Measurements from ENCODE around the gene PHF13. TPM values are rescaled to one million over a fixed set of nuclear protein-coding genes. Genes with fewer than 3 reads are reported as not detected.

The PHF13 gene
- total and polyA plus RNA-seq, 2 donors (not counting 1 experiment from before 2014, with no cell fraction given), result 12.1 to 13.7 TPM

GRCh38 chr1:6632588-6633514, 19.3 kb downstream of the PHF13 start:
- no peak overlapping the region for H3K4me3 ChIP-seq (replicated peaks in 1 of 4; ENCODE audit: control extremely low read depth in 1 of 4, insufficient read depth in 1 of 4, low read depth in 3 of 4, low read length in 4 of 4)
- TF ChIP-seq EZH2 (IDR thresholded peaks at IDR 0.05; ENCODE audit: low read length, missing control alignments), result no peak
- no peak for TF ChIP-seq CTCF (conservative IDR thresholded peaks at IDR 0.05 in 1 of 2, IDR thresholded peaks at IDR 0.05 in 1 of 2; ENCODE audit: low read depth in 1 of 2, low read length in 2 of 2)
- DNase-seq (ENCODE audit: low read depth in 2 of 2), result no peak
- H3K9ac ChIP-seq (ENCODE audit: insufficient read depth, low read length), result no peak overlapping the region
- peaks cover 1% of the 10 kb centered on the region for H3K4me1 ChIP-seq (ENCODE audit: control insufficient read depth, extremely low read depth, insufficient read depth, low read length)
- H3K27me3 ChIP-seq (ENCODE audit: control insufficient read depth, insufficient read depth, low read length), result no peaks in the 10 kb centered on the region
- peaks cover 6% of the 10 kb centered on the region for H3K79me2 ChIP-seq (ENCODE audit: control insufficient read depth, insufficient read depth, low read length)
- H3K9me3 ChIP-seq (ENCODE audit: control insufficient read depth, insufficient read depth, low read depth, low read length), result no peaks in the 10 kb centered on the region
- H2AFZ ChIP-seq (ENCODE audit: low read length), result no peak overlapping the region
- H4K20me1 ChIP-seq (ENCODE audit: control insufficient read depth, extremely low read depth, insufficient read depth, low read length), result no peaks in the 10 kb centered on the region
- no peak overlapping the region for H3K4me2 ChIP-seq (ENCODE audit: extremely low read depth, insufficient read depth, low read length)
- no peak overlapping the region for H3K27ac ChIP-seq (ENCODE audit: insufficient read depth, low read length)
- peaks cover 35% of the 10 kb centered on the region for H3K36me3 ChIP-seq (ENCODE audit: control insufficient read depth, insufficient read depth, low read length)

- Histone ChIP-seq H3K4me3 (replicated peaks in 1 of 4; ENCODE audit: control extremely low read depth in 1 of 4, insufficient read depth in 1 of 4, low read depth in 3 of 4, low read length in 4 of 4) (no peak overlapping the region), H3K4me2 (ENCODE audit: extremely low read depth, insufficient read depth, low read length) (no peak overlapping the region), H3K27ac (ENCODE audit: insufficient read depth, low read length) (no peak overlapping the region), H3K79me2 (ENCODE audit: control insufficient read depth, insufficient read depth, low read length) (no peaks in the 10 kb centered on the region), H3K9me3 (ENCODE audit: control insufficient read depth, insufficient read depth, low read depth, low read length) (no peaks in the 10 kb centered on the region), H4K20me1 (ENCODE audit: control insufficient read depth, extremely low read depth, insufficient read depth, low read length) (no peaks in the 10 kb centered on the region), H3K27me3 (ENCODE audit: control insufficient read depth, insufficient read depth, low read length) (no peaks in the 10 kb centered on the region), H3K36me3 (ENCODE audit: control insufficient read depth, insufficient read depth, low read length) (peaks cover 27% of the 10 kb centered on the region), H3K4me1 (ENCODE audit: control insufficient read depth, extremely low read depth, insufficient read depth, low read length) (peaks cover 8% of the 10 kb centered on the region), H2AFZ (ENCODE audit: low read length) (no peak overlapping the region), H3K9ac (ENCODE audit: insufficient read depth, low read length) (no peak overlapping the region)
- TF ChIP-seq EZH2 (IDR thresholded peaks at IDR 0.05; ENCODE audit: low read length, missing control alignments) (no peak), CTCF (conservative IDR thresholded peaks at IDR 0.05 in 1 of 2, IDR thresholded peaks at IDR 0.05 in 1 of 2; ENCODE audit: low read depth in 1 of 2, low read length in 2 of 2) (peak; percentile 30 to 43)
- DNase-seq (ENCODE audit: low read depth in 2 of 2), result peak; percentile 36 to 42
These were observed 21.0 kb downstream of the PHF13 start for GRCh38 chr1:6634371-6635052.

- peaks cover 29% of the 10 kb centered on the region for H3K36me3 ChIP-seq (ENCODE audit: control insufficient read depth, insufficient read depth, low read length)
- H3K9ac ChIP-seq (ENCODE audit: insufficient read depth, low read length), result no peak overlapping the region
These were observed 21.8 kb downstream of the PHF13 start for GRCh38 chr1:6635161-6635909.

More at GRCh38 chr1:6635161-6635909, 21.8 kb downstream of the PHF13 start:
- H3K4me2 ChIP-seq (ENCODE audit: extremely low read depth, insufficient read depth, low read length), result no peak overlapping the region
- no peaks in the 10 kb centered on the region for H3K9me3 ChIP-seq (ENCODE audit: control insufficient read depth, insufficient read depth, low read depth, low read length)
- H3K27ac ChIP-seq (ENCODE audit: insufficient read depth, low read length), result no peak overlapping the region
- no peaks in the 10 kb centered on the region for H3K27me3 ChIP-seq (ENCODE audit: control insufficient read depth, insufficient read depth, low read length)
- no peaks in the 10 kb centered on the region for H3K79me2 ChIP-seq (ENCODE audit: control insufficient read depth, insufficient read depth, low read length)
- H2AFZ ChIP-seq (ENCODE audit: low read length), result no peak overlapping the region
- no peaks in the 10 kb centered on the region for H4K20me1 ChIP-seq (ENCODE audit: control insufficient read depth, extremely low read depth, insufficient read depth, low read length)
- no peak for TF ChIP-seq EZH2 (IDR thresholded peaks at IDR 0.05; ENCODE audit: low read length, missing control alignments)
- no peak for TF ChIP-seq CTCF (conservative IDR thresholded peaks at IDR 0.05 in 1 of 2, IDR thresholded peaks at IDR 0.05 in 1 of 2; ENCODE audit: low read depth in 1 of 2, low read length in 2 of 2)
- peaks cover 8% of the 10 kb centered on the region for H3K4me1 ChIP-seq (ENCODE audit: control insufficient read depth, extremely low read depth, insufficient read depth, low read length)
- H3K4me3 ChIP-seq (replicated peaks in 1 of 4; ENCODE audit: control extremely low read depth in 1 of 4, insufficient read depth in 1 of 4, low read depth in 3 of 4, low read length in 4 of 4), result no peak overlapping the region
- no peak for DNase-seq (ENCODE audit: low read depth in 2 of 2)

All from fibroblast of lung (primary cell).